Measurements from ENCODE around the gene TBC1D5.

The TBC1D5 gene

GRCh38 chr3:17260257-17260656, 482.2 kb downstream of the TBC1D5 start:
- no peak for DNase-seq

DNA sequence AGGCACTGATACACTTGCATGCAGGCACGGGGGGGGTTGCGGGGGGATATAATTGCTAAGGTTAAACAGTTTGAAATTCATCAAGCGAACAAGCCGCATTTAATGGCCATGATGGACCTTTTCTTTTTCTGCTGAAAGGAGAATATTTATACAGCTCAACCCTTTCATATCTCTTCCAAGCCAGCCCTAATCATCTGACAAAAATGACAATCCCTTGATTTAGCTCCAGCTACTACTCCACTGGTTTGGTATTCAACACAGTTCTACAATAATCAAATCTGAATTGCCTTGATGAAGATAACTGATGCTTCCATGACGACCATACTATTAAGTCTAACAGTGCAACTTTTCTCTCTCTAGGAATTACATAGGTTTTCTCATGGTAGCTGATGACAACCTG, 482.7 kb downstream of the TBC1D5 start:
- no peak for DNase-seq

- DNase-seq = peak in 1 of 2 experiments; percentile 41
Measured at GRCh38 chr3:17258823-17259436, 483.5 kb downstream of the TBC1D5 start.

- no peak for DNase-seq
Measured at GRCh38 chr3:17257269-17257668, 485.2 kb downstream of the TBC1D5 start.

DNA sequence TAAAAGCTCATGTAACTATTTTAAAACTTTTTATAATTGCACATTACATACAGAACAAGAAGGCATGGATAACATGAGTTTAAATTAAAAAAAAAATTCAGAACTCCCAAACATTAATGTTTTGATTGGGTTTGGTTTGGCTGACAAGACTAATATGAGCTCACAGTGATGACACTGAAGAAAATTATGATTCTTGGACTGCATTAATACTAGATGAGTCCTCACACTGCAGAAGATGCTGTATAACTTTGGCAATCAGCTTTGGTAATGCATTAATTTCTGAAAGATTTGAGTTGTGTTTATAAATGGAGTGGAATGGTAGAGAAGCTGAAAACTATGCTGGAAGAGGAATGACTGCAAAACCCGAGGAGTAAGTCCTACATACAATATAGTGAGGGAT, 498.8 kb downstream of the TBC1D5 start:
- DNase-seq = no peak

DNA sequence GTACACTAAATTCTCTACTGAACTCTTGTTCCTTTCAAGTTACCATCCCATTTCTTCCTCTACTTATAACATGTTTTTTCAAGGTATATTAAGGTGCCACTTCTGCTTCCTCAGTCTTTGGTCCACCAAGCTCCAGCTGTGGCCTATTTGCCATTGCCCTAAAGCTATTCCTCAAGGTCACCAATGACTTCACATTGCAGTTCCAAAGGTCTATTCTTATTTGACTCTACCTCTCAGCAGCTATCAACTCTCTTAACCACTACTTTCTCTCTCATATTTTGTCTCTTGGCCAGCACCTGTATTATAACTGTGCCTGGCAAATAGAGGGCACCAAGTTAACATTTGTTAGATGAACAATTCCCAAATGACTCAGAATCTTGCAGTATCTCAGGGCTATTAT, 503.0 kb downstream of the TBC1D5 start:
- no peak for DNase-seq

GRCh38 chr3:17238023-17238422, 504.4 kb downstream of the TBC1D5 start:
- DNase-seq = no peak

DNA sequence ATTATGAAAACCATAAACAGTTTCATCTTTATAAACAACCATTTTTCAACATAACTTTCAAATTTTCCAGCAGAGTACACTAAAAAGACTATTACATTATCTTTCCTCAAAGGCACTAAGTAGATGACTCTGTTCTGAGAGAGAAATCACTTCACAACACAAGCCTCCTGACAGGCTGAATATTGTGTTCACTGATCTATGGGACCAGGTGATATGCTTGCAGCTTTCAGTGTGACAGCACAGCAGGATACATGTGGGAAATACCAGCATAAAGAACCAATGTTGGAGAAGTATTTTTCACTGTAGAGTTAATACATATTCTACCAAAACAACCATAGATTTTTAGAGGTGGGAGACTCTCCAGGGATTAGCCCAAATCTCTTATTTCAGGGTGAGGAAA, 507.1 kb downstream of the TBC1D5 start:
- no peak for DNase-seq

GRCh38 chr3:17234382-17234781, 508.0 kb downstream of the TBC1D5 start:
- no peak for DNase-seq

DNA sequence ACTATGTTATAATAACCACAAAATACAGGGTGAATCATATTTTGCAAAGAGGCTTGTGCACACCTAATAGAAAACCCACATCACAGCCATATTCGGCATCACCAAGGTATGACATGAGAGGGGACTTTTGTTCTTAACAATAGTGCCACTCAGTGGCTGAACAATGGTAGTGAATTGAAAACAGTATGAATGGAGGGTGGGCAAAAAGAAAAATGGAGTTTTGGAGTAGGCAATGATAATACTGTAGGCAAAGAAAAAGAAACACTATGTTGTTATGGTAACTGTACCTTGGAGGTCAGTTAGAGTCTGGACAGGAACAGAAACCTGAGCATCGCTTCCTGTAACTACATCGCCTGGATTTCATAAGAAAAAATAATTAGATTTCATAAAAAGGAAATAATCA, 509.0 kb downstream of the TBC1D5 start:
- DNase-seq = peak; percentile 23 to 77

DNA sequence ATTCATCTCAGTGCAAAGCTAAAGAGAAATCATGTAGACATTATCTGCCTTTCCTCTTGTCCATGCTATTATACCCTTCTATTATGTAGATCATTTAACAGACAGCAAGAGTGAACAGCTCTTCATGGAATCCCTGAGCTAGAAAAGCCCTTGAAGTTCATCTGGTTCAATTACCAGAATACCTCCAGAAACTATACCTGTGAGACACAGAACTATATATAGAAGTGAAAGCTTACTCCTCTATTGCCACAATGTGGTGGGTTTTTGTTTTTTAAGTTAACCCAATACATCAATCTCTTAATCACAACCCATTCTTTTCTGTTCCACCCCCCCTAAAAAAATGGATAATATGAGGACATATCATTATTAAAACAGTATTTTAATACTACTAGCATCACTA, 510.0 kb downstream of the TBC1D5 start:
- no peak for DNase-seq

- no peak for DNase-seq
Measured at GRCh38 chr3:17231537-17232261, 510.7 kb downstream of the TBC1D5 start.

DNA sequence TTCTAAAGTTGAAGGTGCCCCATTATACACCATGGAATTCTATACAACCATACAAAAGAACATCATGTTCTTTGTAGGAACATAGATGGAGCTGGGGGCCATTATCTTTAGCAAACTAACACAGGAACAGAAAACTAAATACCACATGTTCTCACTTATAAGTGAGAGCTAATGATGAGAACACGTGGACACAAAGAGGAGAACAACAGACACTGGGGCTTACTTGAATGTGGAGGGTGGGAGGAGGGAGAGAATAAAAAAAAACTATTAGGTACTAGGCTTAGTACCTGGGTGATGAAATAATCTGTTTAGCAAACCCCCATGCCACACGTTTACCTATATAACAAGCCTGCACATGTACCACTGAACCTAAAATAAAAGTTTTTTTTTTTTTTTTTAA, 515.0 kb downstream of the TBC1D5 start:
- no peak for DNase-seq

- no peak for DNase-seq
Measured at GRCh38 chr3:17221529-17221928, 520.9 kb downstream of the TBC1D5 start.

GRCh38 chr3:17219593-17219992, 522.8 kb downstream of the TBC1D5 start:
- no peak for DNase-seq

DNA sequence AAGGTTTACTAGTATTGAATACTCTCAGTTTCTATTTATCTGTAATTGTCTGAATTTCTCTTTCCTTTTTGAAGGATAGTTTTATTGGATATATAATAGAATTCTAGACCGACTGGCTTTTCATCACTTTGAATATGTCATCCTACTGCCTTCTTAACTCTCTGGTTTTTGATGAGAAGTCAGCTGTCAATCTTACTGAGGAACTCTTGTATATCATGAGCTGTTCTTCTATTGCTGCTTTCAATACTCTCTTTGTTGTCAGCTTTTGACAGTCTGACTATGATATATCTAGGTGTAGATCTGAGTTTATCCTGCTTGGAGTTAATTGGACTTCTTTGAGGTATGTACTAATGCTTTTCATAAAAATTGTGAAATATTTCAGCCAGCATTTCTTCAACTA, 523.8 kb downstream of the TBC1D5 start:
- DNase-seq = no peak

- DNase-seq = no peak
Measured at GRCh38 chr3:17217588-17217987, 524.8 kb downstream of the TBC1D5 start.

DNA sequence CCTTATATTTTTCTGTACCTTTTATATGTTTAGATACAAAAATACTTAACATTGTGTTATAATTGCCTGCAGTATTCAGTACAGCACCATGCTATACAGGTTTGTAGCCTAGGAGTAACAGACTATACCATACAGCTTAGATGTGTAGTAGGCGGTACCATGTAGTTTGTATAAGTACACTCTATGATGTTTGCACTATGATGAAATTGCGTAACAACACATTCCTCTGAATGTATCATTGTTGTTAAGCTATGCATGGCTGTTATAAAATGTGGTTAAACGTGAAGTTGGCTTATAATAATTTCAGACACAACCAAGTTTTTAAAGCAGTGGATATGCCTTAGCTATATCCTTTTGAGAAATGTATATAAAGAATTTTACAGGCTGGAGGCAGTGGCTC, 529.3 kb downstream of the TBC1D5 start:
- no peak for DNase-seq

- DNase-seq = no peak
Measured at GRCh38 chr3:17207979-17208378, 534.5 kb downstream of the TBC1D5 start.

DNA sequence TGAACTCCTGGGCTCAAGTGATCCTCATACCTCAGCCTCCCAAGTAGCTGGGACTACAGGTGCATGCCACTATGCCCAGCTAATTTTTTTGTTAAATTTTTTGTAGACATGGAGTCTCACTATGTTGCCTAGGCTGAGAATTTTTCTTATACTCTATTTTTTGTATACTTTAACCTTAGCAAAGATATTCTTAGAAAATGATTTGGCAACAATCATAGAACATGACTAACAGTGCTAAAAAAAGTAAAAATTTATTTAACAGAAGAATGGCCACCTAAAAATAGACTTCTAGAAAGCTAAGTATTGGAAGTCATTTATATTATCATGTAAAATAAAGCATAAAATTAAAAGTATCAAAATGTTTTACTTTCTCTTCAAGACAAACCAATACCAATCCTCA, 535.4 kb downstream of the TBC1D5 start:
- DNase-seq = no peak

DNA sequence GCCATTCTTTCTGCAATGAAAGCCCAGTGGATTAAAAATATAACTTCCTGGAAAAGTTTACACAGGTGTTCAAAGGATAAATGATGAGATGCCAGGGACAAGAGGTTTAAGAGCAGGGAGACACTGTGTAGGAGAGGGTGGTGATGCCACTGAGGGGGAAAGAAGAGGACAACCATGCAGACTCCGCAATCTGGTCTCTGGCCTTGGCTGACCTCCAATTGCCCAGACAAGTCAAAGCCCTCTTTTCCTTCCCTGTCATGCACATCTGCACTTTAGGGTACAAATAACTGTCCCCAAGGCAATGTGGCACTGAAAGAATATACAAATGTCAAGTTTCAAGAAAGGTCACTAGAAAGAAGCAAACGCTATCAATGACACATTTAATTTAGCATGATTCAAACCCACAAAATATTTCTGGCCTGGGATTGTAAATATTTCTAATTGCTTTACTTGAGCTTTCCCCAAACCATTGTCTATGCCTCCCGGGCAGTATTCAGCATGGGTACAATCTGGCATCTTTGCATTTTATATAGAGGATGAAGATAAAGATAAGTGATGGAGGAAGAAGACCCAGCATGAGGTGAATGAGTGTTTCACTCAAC, 538.3 kb downstream of the TBC1D5 start:
- no peak for DNase-seq

- no peak for DNase-seq
Measured at GRCh38 chr3:17201538-17201937, 540.9 kb downstream of the TBC1D5 start.

DNA sequence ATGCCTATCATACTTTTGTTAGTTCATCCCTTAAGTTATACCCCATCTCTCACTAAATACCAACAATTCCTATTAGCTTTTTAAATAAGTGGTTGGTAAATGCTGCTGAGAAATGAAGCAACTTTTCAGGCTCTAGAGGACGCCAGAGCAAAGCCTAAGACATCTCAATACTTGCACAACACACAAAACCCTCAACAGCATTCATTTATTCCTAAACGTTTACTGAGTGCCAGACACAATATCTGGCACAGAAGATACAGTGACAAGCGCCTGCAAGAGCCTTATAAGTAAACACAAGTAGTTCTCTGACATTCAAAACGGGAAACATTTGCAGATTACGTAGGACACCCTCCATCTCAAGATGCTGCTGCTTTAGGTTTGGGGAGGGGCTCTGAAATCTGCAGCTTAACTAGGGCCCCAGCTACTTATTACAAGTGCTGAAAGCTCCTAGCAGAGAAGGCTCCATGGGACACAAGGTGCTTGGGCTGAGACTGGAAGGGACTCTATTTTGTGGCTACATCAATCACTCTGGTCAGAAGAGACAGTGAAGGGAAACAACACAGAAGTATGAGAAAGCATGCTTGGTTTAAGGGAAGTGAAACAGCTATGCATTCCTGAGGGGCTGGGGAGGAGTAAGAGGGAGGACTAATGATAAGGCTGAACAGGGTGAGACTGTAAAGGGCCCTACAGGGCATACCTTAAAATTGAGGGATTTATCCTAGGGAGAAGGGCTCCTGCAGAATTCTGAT, 546.4 kb downstream of the TBC1D5 start:
- DNase-seq = no peak

GRCh38 chr3:17195192-17195611, 547.2 kb downstream of the TBC1D5 start:
- no peak for DNase-seq

Measured in SW 1271 (cell line).